HG02981 (cell line): Measurements from ENCODE around the gene POLA2.

Experiments
- ATAC-seq: cut with Tn5 transposase; IDR thresholded peaks from one replicate; pipeline ENCODE4 v1.9.1; 2021; ENCODE audit warnings: mild to moderate bottlenecking, moderate library complexity; ENCODE audit not compliant: unreplicated experiment

Gene POLA2

DNA sequence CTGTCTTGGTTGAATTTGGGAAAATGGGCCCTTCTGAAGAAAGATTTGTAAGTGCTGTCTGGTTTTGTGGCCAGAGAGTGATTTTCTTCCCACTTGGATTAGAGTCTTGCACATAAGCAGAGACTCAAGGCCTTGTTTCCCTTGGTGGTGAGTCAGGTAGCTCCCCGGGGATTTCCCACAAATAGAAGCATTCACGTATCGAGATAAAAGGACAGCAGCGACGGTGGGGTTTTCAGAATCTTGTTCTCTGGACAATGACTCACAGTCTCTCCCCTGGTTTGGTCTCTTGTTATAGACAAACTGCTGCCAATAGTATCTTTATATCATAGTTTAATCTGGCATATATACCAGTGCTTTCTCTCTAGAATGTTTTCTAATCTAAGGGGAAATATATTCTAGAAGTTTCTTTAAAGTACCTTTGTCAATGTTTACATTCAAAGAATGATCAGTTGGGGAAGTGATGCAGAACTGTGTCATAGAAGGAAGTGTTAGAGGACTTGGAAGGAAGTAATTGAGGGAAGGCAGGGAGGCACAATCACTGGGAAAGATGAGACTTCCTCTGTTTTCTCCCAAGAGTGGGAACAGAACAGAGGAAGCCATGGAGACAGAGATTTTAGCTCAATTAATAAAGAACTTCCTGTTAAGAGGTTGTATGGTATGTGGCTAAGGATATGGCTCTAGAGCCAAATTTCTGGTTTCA lies 18.1 kb downstream of the POLA2 start:
- no peak for ATAC-seq

DNA sequence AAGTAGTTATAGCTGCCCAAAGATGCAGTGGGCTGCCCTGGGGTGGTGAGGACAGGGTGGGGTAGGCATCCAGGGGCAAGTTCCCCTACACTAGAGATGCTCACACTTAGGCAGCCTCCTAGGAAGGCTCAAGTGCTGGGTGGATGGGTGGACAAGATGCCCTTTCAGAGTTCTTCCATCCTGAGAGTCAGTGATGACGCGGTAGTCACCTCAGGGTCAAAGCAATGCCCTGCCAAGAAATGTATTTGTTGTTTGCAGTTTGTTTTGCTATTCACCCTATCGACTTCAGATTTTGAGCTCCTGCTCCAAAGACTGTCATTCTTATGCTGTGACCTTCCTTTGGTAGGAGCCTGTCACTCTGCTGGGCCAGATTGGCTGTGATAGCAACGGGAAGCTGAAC lies 18.9 kb downstream of the POLA2 start:
- ATAC-seq = no peak

DNA sequence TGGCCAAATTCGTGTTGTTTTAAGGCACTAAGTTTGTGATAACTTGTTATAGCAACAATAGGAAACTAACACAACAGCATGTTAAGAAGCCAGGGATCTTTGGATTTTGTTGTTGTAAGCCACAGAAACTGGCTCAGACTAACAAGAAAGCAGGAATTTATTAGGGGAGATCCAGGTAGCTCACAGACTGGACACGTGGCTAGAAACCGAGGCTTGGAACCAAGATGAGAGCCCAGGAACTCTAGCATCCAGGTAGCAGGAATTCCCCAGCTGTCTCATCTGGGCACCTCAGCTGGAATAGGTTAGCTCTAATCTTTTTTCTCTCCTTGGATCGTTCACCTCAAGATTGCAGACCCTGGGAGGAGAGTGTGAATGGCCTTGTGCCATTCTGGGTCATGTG lies 24.9 kb downstream of the POLA2 start:
- no peak for ATAC-seq

DNA sequence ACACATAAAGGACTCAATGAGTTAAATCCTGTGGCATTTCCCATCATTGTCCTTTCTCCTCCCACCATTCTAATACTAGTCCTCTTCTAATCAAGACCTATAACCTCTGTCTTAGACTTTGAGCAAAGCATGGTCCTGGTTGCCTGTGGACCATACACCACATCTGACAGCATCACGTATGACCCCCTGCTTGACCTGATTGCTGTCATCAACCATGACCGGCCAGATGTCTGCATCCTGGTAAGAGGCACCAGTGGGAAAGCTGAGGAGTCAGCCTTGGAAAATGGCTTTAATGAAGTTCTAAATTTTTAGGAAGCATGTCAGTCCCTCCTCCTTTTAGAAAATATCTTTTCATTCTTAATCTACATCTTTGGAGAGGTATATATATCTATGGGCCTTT lies 25.8 kb downstream of the POLA2 start:
- ATAC-seq = no peak

DNA sequence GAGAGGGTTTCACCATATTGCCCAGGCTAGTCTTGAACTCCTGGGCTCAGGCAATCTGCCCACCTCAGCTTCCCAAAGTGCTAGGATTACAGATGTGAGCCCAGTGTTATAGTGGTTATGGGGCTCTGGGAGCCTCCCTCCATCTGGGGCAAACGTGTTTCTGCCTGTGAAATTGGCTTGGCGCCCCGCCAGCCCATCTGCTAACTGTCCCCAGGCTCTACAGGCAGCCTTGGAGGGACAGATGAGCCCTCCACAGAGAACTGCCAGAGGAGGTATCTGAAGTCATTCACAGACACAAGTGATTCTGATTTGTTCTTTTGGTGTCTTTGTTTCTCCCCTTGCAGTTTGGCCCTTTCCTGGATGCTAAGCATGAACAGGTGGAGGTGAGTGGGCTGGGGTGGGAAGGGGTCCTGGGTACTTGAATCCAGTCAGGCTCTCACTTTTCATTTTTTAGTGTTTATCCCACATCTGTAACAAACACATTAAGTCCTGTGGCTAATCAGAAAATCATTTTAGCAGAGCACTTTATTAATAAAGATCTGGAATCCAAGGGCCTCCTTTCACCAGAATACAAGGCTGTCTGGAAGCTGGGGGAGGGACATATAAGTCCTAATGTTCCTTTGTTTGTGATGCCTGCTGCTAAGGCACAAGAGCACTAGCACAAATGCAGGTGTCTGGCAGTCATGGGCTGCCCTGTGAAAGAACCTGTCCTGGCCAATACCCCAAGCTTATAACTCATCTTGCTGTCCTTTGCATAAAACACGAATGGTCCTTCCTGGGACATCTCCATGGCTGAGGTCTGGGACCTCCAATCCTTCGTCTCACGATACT lies 27.2 kb downstream of the POLA2 start:
- no peak for ATAC-seq

DNA sequence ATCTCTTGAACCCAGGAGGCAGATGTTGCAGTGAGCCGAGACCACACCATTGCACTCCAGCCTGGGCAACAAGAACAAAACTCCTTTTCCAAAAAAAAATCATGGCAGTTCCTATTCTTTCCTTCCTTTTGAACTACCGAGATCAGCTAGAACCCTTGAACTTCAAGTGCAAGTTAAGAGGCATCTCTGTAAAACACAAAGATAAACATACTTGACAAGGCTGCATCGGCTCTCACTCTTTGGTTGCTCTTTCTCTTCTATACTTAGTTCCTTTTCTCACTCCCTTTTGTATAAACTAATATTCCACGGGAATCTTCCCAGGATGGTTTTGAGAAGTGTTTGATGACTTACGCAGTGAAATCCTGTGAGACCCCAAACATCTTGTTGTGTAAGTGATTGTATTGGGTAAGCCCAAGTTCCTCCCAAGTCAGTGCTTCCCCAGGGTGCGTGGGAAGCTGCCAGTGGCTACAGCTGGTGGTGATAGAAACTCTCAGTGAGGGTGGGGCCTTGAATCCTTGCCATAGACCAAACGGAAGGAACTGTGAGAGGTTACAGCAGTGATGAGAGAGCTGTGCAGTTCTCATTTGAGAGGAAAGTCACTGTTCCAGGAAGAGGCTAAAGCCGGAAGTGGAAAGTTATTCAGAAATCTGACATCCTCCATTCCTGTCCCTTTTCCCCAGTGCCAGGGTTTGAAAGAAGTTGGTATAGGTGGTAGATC lies 28.8 kb downstream of the POLA2 start:
- ATAC-seq = peak; percentile 64

DNA sequence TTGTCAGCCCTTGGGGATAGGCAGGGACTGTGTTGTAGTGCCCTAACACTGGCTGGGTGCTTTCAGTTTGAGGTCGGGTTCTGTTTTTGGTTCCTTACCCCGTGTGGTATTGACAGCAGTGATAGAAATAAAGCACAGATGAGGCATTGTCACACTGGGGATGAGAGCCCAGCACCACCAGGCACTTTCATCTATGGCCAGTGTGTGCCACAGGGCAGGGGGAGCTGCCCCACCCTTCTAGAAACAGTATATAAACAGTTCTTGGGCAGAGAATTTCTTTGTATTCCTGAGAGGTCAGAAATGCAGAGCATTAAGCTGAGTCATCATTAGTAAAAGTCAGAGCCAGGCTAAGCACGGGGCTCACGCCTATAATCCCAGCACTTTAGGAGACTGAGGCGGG lies 29.9 kb downstream of the POLA2 start:
- ATAC-seq = no peak

DNA sequence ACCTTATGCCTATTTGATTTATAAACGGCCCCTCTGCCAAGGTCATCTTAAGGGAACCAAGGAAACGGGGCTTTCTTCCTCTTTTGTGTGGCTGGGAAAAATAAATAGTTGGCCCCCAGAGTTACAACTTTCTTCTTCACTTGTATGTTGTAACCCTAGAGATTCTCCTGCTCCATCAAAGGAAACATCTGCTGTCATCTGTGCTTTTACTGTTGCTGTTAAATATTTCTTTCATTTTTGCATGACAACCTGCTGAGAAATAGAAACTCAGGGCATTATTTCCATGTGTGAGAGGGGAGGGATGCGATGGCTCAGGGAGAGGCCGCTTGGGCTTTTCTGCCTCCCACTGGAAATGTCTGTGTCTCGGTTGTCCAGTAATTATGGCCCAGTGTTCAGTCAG lies 31.1 kb downstream of the POLA2 start:
- no peak for ATAC-seq

DNA sequence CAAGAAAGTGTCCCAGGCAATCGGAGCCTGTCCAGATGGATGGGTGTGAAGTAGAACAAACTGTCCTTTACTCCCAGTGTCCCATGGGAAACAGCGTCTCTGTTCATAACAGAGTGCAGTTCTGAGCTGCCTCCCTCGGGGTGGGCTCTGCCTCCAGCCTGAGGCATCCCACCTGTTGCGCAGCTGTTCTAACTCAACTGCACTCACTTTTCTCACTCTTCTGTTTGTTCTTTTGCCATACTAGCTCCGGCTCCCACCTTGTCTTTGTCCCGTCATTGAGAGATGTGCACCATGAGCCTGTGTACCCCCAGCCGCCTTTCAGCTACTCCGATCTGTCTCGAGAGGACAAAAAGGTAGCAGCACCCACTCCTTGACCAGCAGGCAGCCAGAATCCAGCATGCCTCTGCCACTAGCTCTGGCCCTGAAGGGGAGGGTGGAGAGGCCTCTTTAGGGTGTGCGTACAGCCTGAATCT lies 32.2 kb downstream of the POLA2 start:
- no peak for ATAC-seq

DNA sequence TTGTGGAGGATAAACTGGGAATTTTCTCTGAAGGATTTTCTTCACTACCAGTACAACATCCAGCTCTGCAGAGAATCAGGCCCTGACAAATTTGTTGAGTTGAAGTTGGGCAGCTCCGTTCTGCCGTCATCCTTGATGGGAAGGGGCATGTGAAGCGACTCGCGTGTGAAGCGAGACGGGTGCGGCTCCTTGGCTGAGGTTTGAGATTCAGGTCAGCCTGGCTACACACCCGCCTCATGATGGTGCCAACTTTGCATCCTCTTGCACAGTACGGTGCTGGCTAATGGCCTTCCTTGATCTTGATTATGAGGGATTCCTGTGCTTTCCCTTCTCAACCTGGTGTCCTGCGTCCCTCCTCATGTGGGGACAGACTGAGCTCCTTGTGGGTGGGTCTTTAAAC lies 33.2 kb downstream of the POLA2 start:
- no peak for ATAC-seq

DNA sequence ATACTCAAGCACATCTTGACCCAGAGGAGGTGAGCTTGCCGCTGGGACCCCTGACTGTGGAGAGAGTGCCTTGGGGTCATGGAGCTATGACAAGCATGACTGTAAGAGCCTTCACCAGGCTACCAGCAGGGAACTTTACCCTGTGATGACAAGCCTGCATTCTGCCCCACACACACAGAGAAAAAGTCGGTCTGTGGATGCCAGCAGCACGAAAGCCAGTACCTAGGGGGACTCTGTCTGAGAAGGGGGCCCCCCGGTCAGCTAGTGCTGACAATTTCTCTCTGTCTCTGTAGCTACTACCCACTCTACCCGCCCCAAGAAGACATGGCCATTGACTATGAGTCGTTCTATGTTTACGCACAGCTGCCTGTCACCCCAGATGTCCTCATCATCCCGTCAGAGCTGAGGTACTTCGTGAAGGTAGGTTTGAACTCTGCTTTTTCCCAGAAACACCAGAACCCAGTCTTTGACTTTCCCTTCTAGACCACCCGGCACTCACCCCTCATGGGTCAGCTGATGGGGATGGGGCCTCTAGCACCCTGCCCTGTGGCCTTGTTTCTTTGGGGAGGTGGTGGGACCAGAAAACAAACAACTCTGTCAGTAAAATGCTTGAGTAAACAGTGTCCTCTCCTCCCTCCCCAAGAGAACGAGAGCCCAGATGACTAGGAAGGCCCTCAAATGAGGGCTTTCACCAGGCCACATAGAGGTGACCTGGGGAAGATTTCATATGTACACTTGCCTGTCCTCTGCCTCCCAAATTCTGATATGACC lies 34.0 kb downstream of the POLA2 start:
- no peak for ATAC-seq

DNA sequence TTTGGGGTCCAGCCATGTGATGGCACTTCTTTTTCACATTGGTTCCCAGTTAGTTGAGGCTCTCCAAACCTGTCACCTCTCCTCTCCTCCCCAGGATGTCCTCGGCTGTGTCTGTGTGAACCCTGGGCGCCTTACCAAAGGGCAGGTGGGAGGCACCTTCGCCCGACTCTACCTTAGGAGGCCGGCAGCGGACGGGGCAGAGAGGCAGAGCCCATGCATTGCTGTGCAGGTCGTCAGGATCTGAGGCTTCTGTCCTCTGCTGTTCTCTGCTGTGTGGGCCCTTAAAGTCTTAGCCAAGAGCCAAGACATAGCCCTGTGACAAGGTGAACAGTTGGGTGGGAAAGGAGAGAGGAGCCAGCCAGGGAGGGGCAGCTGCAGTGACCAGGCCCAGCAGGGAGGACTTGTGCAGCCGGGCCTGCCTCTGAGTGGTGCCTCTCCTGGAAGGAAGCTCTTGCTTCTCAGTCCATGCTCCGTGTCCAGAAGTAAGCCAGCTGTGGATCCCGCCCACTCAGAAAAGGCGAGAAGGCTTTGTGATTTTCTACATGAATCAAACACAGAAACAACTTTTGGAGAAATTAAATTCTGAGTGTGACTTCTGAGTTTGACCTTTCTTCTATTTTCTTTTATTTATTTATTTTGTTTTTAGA lies 35.4 kb downstream of the POLA2 start:
- ATAC-seq = no peak

DNA sequence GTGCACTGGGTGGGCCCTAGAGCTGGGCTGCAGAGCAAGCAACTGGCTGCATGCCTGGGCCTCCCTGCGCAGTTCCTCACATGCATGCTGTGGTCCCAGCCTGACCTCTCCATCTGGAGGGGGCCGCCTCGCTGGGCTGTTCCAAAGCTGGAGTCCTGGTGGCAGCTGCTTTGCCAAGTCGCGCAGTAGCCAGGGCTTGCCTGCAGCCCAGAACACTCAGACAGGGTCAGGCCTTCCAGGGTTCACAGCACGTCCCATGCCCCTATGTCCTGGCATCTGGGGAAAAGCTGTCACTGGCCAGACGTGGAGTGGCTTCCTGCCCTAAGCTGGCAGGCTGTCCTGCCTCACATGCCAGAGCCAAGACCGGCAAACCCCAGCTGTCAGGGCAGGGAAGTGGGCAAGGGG lies 36.4 kb downstream of the POLA2 start:
- ATAC-seq = no peak

DNA sequence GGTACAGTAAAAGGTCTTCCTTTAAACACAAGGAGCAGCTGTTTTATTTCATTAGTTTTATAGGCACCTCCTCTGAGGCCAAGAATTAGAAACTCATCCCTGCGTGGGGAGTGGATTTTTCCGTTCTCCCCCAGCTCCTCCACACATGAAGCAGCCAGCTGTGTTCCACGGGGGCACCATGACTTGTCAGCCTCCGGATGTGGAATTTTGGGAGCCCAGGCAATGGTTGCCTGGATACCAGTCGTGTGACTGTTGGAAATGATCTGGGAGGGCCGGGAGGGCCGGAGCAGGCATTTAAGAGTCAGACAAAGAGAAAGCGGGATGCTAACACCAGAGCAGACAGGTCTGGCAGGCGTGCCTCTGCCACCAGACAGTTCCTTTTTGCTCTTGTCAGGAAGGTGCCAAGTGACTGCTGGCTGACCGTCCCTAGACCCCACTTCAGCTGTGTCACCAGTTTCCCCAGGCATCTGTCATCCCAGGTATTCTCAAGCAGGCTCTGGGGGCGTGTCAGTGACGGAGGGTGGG lies 37.0 kb downstream of the POLA2 start:
- no peak for ATAC-seq

DNA sequence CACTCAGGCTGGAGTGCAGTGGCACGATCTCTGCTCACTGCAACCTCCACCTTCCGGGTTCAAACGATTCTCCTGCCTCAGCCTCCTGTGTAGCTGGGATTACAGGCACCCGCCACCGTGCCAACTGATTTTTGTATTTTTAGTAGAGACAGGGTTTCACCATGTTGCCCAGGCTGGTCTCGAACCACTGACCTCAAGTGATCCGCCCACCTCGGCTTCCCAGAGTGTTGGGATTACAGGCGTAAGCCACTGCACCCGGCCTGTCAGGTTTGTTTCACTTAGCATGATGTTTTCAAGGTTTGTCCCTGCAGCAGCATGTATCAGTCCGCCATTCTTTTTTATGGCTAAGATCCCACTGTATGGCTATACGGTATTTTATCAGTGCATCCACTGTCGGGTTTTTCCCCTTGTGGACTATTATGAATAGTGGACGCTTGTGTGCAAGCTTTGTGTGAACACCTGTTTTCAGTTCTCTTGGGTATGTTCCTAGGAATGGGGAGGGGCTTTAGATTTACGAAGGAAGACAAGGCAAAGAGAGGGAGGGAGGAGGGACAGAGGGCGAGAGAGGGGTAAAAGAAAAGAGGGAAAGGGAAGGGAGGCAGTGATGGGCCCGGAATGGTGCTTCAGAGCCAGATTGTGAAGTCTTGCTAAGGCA lies 39.0 kb downstream of the POLA2 start:
- no peak for ATAC-seq

DNA sequence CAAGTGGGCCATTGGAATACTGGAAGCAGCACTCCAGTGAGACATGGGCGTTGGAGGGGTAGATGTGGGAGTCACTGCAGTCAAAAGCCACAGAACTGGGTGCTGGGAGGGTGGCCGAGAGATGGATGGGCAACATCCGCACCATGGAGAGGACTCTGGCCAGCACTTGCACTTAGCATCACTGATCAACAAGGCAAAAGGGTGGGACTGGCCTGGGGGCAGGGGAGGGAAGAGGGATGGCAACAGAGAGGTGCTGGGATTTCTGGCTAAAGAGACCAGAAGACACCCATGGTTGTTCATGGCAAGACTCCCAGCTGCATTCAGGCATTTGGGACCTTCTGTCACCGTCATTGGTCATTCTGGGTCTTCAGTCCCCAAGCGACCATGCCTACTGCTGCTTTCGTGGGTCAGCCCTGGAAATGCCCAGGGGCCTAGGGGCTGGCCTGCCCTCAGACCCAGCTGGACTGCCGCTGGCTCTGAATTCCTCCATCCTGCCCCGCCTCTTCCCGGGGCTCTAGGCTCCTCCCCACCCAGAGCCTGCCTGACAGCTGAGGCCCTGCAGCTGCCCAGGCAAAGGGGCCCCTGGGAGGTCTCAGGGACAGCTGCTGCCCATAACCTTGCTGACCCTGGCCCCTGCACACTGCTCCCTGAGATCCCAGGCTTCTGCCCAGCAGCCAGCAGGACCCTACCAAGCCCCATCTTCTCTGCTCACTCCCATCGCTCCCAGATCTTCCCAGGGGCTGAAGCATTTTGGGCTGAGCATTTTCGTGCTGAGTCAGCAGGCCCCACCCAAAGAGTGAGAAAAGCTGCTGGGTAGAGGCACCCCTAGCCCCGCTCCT lies 39.9 kb downstream of the POLA2 start:
- no peak for ATAC-seq

DNA sequence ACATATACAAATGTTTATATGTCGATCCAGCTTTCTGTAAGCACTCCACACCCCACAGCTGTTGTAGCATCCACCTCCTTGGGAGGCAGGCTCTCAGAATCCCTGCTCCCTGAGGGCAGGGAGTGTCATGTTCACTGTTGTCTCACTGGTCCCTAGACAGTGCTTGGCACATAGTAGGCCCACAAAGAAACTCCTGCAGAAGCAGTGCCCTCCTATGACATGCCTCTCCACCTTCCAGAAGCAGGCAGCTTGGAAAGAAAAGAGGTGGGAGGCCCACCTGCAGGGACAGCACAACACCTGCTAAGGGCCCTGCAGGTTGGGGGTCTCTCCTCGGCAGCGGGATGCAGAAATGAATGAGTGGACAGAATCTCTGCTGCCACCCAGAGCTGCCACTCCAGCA lies 41.8 kb downstream of the POLA2 start:
- no peak for ATAC-seq

DNA sequence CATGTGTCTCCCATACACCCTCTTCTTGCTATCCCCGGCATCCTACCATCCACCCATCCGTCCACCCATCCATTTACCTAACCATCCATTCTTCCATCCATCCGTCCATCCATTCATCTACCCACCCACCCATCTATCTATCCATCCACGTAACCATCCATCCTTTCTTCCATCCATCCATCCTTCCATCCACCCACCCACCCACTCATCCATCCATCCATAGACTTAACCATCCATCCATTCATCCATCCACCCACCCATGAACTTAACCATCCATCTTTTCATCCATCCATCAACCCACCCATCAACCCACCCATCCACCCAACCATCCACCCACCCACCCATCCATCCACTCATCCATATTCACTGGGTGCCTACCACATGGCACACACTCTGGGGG lies 42.3 kb downstream of the POLA2 start:
- ATAC-seq = no peak

DNA sequence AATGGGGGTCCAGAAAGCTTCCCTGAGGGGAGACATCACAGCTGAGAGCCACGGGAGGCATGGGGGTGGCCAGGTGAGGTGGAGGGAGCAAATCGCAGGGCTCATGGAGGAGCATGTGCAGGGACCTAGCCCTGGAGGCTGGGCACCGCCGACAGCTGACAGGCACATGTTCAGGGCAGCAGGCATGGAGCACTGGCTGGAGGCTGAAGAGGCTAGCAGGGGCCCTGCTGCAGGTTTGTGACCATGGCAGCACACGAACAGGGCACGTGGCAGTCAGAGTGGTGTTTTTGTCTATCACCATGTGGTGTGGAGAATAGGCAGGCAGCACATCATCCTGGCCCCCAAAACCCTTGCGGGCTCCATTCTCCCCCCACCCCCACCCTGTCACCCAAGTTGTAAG lies 42.9 kb downstream of the POLA2 start:
- ATAC-seq = no peak
